ENCODE results near the gene ABHD12B.

Gene ABHD12B

DNA sequence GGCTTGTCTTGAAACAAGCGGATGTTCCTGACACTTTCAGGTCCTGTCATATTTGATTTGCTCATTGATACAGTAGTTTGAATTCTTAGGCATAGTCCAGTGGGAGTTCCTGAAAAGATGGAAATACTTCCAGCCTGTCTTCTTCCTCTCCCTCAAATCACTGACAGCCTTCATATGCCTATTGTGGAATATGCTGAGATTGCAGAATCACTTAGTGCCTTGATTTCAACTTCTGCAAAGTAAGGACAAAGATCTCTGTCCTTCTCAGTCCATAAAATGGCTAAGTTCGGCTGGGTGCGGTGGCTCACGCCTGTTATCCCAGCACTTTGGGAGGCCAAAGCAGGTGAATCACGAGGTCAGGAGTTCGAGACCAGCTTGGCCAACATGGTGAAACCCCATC lies 79.2 kb downstream of the ABHD12B start:
- H3K4me2 ChIP-seq (ENCODE audit: low read depth, low read length), result no peak overlapping the region
- H4K20me1 ChIP-seq (ENCODE audit: insufficient read depth, low read length), result no peaks in the 10 kb centered on the region
- no peak overlapping the region for H3K27ac ChIP-seq (ENCODE audit: low read length)
- DNase-seq, result no peak
- no peaks in the 10 kb centered on the region for H3K9me2 ChIP-seq (replicated peaks; ENCODE audit: insufficient read depth, low read length)
- H3K9me3 ChIP-seq (replicated peaks; ENCODE audit: insufficient read depth, low read length), result no peaks in the 10 kb centered on the region
- no peak overlapping the region for H2AFZ ChIP-seq (ENCODE audit: low read length)
- no peaks in the 10 kb centered on the region for H3K4me1 ChIP-seq (ENCODE audit: low read length)
- H3F3A ChIP-seq (ENCODE audit: insufficient read depth, low read length), result no peaks in the 10 kb centered on the region
- no peaks in the 10 kb centered on the region for H3K36me3 ChIP-seq (replicated peaks; ENCODE audit: insufficient read depth, low read length)
- no peak overlapping the region for H3K9ac ChIP-seq (ENCODE audit: low read length)
- no peak overlapping the region for H3K4me3 ChIP-seq (ENCODE audit: low read length)
- H3K79me2 ChIP-seq (ENCODE audit: low read length), result no peaks in the 10 kb centered on the region
- H3K27me3 ChIP-seq (replicated peaks; ENCODE audit: insufficient read depth, low read length), result no peaks in the 10 kb centered on the region
- no peak for TF ChIP-seq EZH2phosphoT487 (IDR thresholded peaks at IDR 0.05; ENCODE audit: low read length)
- TF ChIP-seq, protein P1, sequence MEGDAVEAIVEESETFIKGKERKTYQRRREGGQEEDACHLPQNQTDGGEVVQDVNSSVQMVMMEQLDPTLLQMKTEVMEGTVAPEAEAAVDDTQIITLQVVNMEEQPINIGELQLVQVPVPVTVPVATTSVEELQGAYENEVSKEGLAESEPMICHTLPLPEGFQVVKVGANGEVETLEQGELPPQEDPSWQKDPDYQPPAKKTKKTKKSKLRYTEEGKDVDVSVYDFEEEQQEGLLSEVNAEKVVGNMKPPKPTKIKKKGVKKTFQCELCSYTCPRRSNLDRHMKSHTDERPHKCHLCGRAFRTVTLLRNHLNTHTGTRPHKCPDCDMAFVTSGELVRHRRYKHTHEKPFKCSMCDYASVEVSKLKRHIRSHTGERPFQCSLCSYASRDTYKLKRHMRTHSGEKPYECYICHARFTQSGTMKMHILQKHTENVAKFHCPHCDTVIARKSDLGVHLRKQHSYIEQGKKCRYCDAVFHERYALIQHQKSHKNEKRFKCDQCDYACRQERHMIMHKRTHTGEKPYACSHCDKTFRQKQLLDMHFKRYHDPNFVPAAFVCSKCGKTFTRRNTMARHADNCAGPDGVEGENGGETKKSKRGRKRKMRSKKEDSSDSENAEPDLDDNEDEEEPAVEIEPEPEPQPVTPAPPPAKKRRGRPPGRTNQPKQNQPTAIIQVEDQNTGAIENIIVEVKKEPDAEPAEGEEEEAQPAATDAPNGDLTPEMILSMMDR (IDR thresholded peaks at IDR 0.05; ENCODE audit: low read length), result no peak
- TF ChIP-seq EZH2 (optimal IDR thresholded peaks at IDR 0.05; ENCODE audit: low read depth, low read length), result no peak

DNA sequence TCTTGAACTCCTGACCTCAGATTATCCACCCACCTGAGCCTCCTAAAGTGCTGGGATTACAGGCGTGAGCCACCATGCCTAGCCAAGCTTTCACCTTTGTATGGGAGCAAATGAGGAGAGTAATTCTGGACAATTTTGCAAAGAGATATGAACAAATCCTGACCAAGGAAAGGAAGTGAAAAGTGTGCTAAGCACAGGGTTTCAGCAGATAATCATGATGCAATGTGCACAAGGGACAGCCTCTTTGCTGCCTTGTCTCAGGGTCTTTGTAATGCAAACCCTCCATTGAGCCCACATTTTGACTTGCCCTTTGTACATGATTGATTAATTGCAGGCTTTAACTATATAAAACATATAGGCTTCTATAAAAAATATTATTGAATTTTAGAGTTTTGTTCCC lies 81.6 kb downstream of the ABHD12B start:
- H4K20me1 ChIP-seq (ENCODE audit: insufficient read depth, low read length), result no peaks in the 10 kb centered on the region
- no peak for DNase-seq
- H3K4me3 ChIP-seq (ENCODE audit: low read length), result no peak overlapping the region

More for the DNA sequence above, 81.6 kb downstream of the ABHD12B start:
- Histone ChIP-seq H3K27me3 (replicated peaks; ENCODE audit: insufficient read depth, low read length) (no peaks in the 10 kb centered on the region), H3K9me3 (replicated peaks; ENCODE audit: insufficient read depth, low read length) (no peaks in the 10 kb centered on the region), H3K79me2 (ENCODE audit: low read length) (no peaks in the 10 kb centered on the region), H3K36me3 (replicated peaks; ENCODE audit: insufficient read depth, low read length) (no peaks in the 10 kb centered on the region), H2AFZ (ENCODE audit: low read length) (no peak overlapping the region), H3K4me2 (ENCODE audit: low read depth, low read length) (no peak overlapping the region), H3K9ac (ENCODE audit: low read length) (no peak overlapping the region), H3F3A (ENCODE audit: insufficient read depth, low read length) (no peaks in the 10 kb centered on the region), H3K4me1 (ENCODE audit: low read length) (no peaks in the 10 kb centered on the region), H3K9me2 (replicated peaks; ENCODE audit: insufficient read depth, low read length) (no peaks in the 10 kb centered on the region), H3K27ac (ENCODE audit: low read length) (no peak overlapping the region)
- TF ChIP-seq, protein P1 (IDR thresholded peaks at IDR 0.05; ENCODE audit: low read length), result no peak
- TF ChIP-seq EZH2 (optimal IDR thresholded peaks at IDR 0.05; ENCODE audit: low read depth, low read length) (no peak), EZH2phosphoT487 (IDR thresholded peaks at IDR 0.05; ENCODE audit: low read length) (no peak)

All from MM.1S (cell line).